Raji (cell line): Measurements from ENCODE around the gene POLR1G.

ENCODE experiments used
- POLR2A ChIP-seq: IDR thresholded peaks from 2 replicates; pipeline ENCODE4 v1.6.1; 2011; ENCODE audit warnings: low read depth, low read length, control low read depth; ENCODE audit not compliant: insufficient read depth

The POLR1G gene

GRCh38 chr19:45406226-45407090 lies at the start of gene POLR1G:
Gene POLR1G (plus strand): TSS chr19:45406644. CDS start chr19:45406697, 53 bp downstream.
- TF ChIP-seq POLR2A, result peak; percentile 80

- TF ChIP-seq POLR2A, result no peak
Observed at GRCh38 chr19:45356760-45357444, 49.5 kb upstream of the POLR1G start.

- no peak for TF ChIP-seq POLR2A
Observed at GRCh38 chr19:45357445-45357783, 49.0 kb upstream of the POLR1G start.

- no peak for TF ChIP-seq POLR2A
Observed at GRCh38 chr19:45358213-45358792, 48.1 kb upstream of the POLR1G start.

- TF ChIP-seq POLR2A, result no peak
Observed at GRCh38 chr19:45361608-45362007, 44.8 kb upstream of the POLR1G start.

GRCh38 chr19:45362291-45362690 lies 44.2 kb upstream of the POLR1G start:
- no peak for TF ChIP-seq POLR2A

GRCh38 chr19:45363861-45364459 lies 42.5 kb upstream of the POLR1G start:
- no peak for TF ChIP-seq POLR2A

- no peak for TF ChIP-seq POLR2A
Observed at GRCh38 chr19:45364696-45365095, 41.7 kb upstream of the POLR1G start.

GRCh38 chr19:45368127-45368526 lies 38.3 kb upstream of the POLR1G start:
- no peak for TF ChIP-seq POLR2A

- TF ChIP-seq POLR2A, result no peak
Observed at GRCh38 chr19:45368737-45369340, 37.6 kb upstream of the POLR1G start.

- TF ChIP-seq POLR2A, result peak; percentile 71
Observed at GRCh38 chr19:45370410-45371204, 35.8 kb upstream of the POLR1G start, which contains the start of gene ERCC2. Gene ERCC2 (minus strand): TSS chr19:45370573. CDS start chr19:45370540, 33 bp downstream.

- no peak for TF ChIP-seq POLR2A
Observed at GRCh38 chr19:45376045-45376724, 30.3 kb upstream of the POLR1G start.

GRCh38 chr19:45380107-45380506 lies 26.3 kb upstream of the POLR1G start:
- TF ChIP-seq POLR2A, result no peak

- no peak for TF ChIP-seq POLR2A
Observed at GRCh38 chr19:45382426-45382825, 24.0 kb upstream of the POLR1G start.
